Activated CD8-positive, alpha-beta memory T cell treated with anti-CD3 and anti-CD28 coated beads, Interleukin-2, amount 50 U/mL, for 24 hours (primary cell): Measurements from ENCODE around the gene GSE1.

Experiments used
- DNase-seq: peaks from one replicate; pipeline ENCODE4 v3.0.0-alpha.2; 2020; ENCODE audit errors: extremely low read depth

The GSE1 gene

GRCh38 chr16:85675251-85675874 lies 62.2 kb downstream of the GSE1 start:
- DNase-seq: no peak

- DNase-seq: no peak
These were observed 63.3 kb downstream of the GSE1 start for GRCh38 chr16:85676466-85676865.

DNA sequence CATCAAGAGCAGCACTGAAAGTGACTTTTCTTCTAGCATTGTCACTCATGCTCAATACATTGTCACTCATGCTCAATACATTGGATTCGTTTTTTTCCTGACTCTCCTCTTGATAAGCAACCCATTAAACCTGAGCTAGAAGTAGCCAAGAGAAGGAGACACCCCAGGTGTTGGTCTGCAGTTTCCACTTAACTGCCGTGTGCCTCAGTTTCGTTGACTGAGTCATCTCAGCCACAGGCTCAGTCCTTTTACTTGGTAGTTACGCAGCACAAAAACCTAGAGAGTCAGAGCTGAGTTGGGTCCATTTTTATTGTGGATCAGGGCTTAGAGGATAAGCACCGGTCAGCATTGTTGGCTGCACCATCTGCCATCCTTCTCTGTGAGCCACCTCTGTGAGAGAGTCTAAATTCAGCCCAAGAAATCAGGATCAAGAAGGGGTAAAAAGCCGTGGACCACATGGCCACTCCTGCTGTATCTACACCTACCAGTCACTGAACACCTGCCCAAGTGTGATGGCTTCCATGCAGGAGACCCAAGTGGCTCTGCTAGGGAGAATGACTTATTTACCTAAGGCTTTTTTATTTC lies 64.4 kb downstream of the GSE1 start:
- no peak for DNase-seq

- no peak for DNase-seq
These were observed 64.9 kb downstream of the GSE1 start for GRCh38 chr16:85678016-85678415.

DNA sequence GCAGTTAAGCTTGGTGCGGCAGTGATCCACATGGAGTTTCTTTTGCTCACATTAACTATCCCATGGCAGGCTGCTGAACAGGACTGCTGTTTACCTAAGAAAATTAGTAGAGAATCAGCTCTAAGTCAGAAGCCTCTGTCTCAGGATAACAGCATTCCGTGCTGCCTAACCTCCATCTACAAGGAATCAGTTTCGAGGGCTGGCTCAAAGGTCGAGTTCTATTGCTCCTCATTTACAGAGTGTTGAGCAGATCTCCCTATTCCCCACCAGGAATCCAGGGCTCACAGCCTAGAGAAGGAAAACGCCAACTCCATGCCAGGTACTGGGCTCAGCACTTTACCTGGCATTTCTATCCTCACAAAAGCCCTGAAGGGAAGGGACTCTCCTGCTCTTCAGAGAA lies 65.7 kb downstream of the GSE1 start:
- no peak for DNase-seq

DNA sequence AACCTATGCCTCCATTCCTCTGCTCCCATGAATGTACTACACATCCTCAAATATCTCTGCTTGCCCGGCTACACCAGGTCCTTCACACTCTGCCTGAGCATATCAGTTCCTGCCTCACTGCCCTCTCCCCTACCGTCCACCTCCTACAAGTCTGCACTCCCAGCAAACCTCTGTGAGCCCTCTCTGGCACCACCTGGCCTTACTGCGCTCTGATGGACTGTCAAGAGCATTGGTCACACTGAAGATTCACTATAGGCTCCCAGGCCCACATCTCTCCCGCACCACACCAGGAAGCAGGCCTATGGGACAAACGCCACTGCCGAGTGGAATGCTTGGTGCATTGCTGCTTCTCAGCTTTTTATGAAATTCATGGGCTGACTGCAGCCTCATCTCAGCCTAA lies 66.7 kb downstream of the GSE1 start:
- no peak for DNase-seq

GRCh38 chr16:85680352-85680944 lies 67.3 kb downstream of the GSE1 start:
- DNase-seq: no peak

- DNase-seq: no peak
These were observed 68.1 kb downstream of the GSE1 start for GRCh38 chr16:85681255-85681654.

DNA sequence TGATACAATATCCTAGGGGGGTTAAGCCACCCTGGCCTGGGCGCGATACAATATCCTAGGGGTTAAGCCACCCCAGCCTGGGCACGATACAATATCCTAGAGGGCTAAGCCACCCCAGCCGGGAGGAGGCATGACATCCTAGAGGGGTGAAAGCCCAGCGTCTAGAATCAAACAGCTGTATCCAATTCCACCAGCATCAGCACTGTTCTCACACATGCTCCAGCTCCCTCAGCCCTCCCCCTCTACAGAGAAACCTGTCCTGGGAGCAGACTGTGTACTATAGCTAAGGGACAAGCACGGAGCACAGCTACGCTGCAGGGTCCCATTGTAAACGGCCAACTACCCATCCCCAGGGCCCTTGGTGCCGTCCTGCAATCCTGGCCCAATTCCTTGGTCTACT lies 69.4 kb downstream of the GSE1 start:
- no peak for DNase-seq

GRCh38 chr16:85683363-85683762 lies 70.2 kb downstream of the GSE1 start:
- DNase-seq: no peak

- DNase-seq: no peak
These were observed 72.1 kb downstream of the GSE1 start for GRCh38 chr16:85685251-85685650.

GRCh38 chr16:85686912-85687591 lies 73.9 kb downstream of the GSE1 start:
- no peak for DNase-seq

DNA sequence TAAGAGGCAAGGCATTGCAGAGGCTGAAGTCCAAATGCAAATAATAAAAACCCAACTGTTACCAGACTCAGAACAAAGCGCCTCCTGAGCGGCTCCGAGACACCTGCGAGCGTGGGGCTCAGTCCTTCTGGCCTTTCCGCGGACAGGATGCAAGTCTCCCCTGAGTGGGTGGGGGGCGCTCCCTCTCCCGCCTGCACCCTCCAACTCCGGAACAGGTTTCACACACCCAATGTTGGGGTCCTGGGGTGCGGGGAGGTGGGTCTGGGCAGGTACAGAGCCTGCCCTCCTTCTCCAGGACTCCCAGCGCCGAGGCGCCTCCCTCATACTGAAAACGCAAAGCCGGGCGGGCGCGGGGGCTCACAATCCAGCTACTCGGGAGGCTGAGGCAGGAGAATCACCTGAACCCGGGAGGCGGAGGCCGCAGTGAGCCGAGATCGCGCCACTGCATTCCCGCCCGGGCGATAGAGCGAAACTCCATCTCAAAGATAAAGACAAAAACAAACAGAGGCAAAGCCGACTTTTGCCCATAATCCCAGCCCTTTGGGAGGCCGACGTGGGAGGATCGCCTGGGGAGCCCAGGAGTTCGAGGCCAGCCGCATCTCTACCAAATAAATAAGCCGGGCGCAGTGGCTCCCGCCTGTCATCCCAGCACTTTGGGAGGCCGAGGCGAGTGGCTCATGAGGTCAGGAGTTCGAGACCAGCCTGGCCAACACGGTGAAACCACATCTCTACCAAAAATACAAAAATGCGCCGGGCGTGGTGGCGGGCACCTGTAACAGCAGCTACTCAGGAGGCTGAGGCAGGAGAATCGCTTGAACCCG lies 74.7 kb downstream of the GSE1 start:
- no peak for DNase-seq

DNA sequence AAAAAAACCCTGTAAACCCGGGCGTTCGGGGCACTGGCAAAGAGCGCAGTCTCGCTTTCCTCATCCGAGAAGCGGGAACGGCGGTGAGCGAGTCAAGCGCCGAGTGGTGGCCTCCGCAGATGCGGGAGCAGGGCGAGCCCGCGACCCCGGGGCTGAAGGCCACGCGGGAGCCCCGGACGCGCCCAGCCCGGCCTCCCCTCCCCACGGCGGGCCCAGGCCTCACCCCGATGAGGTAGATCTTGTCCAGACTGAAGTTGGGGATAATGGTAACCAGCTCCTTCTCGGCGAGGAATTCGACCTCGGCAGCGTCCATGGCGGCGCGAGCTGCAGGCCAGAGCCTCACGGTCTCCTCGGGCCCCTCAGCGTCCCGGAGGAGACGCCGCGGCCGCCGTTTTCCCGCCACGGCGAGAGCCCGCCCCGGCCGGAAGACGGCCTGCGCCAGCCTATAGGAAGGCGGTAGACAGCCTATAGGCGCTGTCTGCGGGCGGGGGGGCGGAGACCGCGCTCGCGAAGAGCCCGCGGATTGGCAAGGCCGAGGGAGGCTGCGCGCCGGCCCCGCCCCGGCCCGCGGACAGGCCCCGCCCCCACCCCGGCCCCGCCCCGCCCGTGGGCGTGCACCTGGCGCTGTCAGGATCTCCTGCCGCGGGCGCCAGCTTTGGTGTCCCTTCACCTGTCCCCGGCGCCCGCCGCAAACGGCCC lies 75.6 kb downstream of the GSE1 start, which contains the start of gene GINS2:
TSS of gene GINS2 (minus strand) at position 369 of the 699 bp plus-strand sequence. CDS start at position 313, 56 bp downstream.
- DNase-seq: peak; percentile 69

DNA sequence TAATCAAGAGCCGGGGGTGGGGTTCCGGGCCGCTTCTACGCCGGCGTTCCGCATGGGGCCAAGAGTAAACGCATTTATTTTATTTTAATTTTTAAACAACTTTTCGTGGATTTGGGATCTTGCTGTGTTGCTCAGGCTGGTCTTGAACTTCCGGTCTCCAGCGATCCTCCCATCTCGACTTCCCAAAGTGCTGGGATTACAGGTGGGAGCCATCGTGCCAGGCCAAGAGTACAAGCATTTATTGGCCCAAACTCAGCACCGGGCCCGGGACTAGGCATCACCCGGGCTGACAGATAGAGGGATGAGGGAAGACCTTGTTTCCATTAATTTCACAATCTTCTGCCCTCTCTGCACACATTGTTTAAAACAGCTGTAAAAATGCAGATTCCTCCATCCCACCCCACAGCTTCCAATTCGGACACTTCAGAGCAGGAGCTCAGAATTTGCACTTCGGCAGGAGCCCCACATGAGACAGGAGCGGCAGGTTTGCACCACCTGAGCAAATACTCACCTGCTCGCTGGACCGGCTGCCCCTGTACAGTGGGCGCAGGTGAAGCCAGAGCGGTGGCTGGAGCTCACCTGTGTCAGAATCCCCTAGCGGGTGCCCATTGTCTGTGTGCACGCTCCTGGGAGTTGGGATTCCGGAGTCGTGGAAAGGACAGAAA lies 76.3 kb downstream of the GSE1 start:
- no peak for DNase-seq

GRCh38 chr16:85689950-85690320 lies 76.8 kb downstream of the GSE1 start:
- DNase-seq: no peak

DNA sequence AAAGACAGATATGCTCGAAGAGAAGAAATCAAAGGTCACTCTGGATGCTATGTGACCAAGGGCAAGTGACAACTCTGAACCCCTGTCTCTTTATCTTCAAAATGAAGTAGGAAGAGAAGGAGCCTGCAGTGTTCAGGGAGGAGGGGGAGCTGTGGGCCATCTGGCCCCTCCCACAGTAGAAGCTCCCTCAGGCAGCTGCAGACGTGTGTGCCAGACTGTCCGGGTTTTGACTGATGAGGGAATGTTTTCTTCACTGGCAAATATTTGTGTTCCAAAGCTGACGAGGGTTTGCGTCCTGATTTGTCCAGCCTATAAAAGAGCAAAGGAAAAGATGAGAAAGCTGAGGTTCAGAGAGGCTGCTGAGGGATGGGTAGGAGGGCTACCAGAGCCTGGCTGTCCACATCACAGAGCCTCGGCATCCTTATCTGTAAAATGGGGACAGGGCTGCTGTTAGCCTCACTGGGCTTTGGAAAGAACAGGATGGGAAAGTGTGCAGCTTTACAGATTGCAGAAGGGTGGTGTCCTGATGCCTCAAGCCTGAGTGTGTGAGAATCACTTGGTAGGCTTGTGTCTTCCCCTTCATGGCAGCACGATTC lies 77.4 kb downstream of the GSE1 start:
- DNase-seq: no peak

GRCh38 chr16:85695196-85696128 lies 82.3 kb downstream of the GSE1 start:
- DNase-seq: no peak

DNA sequence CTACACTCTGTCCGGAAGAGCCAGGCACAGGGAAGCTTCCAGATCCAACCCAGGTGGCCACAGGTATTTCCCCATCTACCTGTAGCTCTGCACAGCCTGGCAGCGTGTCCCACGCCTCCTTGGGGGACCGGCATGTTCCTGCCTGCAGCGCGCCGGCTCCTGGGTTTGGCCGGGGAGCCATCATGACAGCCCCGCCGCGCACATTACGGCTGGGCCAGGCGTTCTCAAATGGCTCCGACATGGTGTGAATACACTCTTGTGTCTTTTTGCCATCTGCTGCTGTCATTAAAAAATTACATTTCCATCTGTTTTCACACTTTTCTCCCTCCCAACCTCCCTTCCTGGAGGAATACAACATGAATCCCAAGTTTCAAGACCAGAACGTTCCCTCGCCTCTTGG lies 83.7 kb downstream of the GSE1 start:
- DNase-seq: no peak
